H1 (cell line): ENCODE results near the gene KIF1B. TPM values are rescaled to one million over a fixed set of nuclear protein-coding genes. Genes with fewer than 3 reads are reported as not detected.

ENCODE experiments used
- CTCF ChIA-PET: fragments of 300-600 bp; sonication (Branson Sonifier 250); formaldehyde crosslinking; loops from one replicate; lab custom pipeline; 2021; ENCODE audit not compliant: partially characterized antibody; lab: Charles Lee
- POLR2A ChIA-PET: fragments of 300-600 bp; sonication (Branson Sonifier 250); formaldehyde crosslinking; loops from one replicate; lab custom pipeline; 2021; ENCODE audit warnings: inconsistent platforms; ENCODE audit not compliant: partially characterized antibody; lab: Charles Lee
- DNase-seq, 2 experiments: peaks; one replicate each; pipeline versions ENCODE4 v3.0.0 to v3.0.0-alpha.2; 2010 to 2022; ENCODE audit warnings: low spot score in 2 of 2, low read depth in 1 of 2, mixed read lengths in 1 of 2
- FAIRE-seq: peaks from 2 replicates; lab custom pipeline; 2011; peaks lifted over from hg19 to GRCh38; lab: Jason Lieb, UNC
- H2AFZ ChIP-seq: 2 replicates; pipeline ENCODE4 v1.8.1; 2012; ENCODE audit warnings: low read length, inconsistent platforms
- H2AK5ac ChIP-seq: 2 replicates; pipeline ENCODE4 v1.6.1; 2013; ENCODE audit warnings: low read depth, low read length
- H2BK120ac ChIP-seq: replicated peaks from 2 replicates; pipeline ENCODE3; 2013; ENCODE audit warnings: low read depth, low read length, inconsistent platforms
- H2BK12ac ChIP-seq: 2 replicates; pipeline ENCODE4 v1.6.1; 2013; ENCODE audit warnings: low read depth, low read length
- H2BK15ac ChIP-seq: 2 replicates; pipeline ENCODE4 v1.6.1; 2013; ENCODE audit warnings: low read length
- H2BK20ac ChIP-seq: 2 replicates; pipeline ENCODE4 v1.6.1; 2013; ENCODE audit warnings: low read length
- H2BK5ac ChIP-seq: 2 replicates; pipeline ENCODE4 v1.6.1; 2013; ENCODE audit warnings: low read depth, low read length
- H3K14ac ChIP-seq: 2 replicates; pipeline ENCODE4 v1.6.1; 2013; ENCODE audit warnings: inconsistent platforms; ENCODE audit not compliant: insufficient read length
- H3K18ac ChIP-seq: 2 replicates; pipeline ENCODE4 v1.6.1; 2013; ENCODE audit warnings: low read length; ENCODE audit errors: extremely low read depth
- H3K23ac ChIP-seq: 2 replicates; pipeline ENCODE4 v1.6.1; 2013; ENCODE audit warnings: inconsistent platforms; ENCODE audit not compliant: insufficient read length
- H3K23me2 ChIP-seq: 2 replicates; pipeline ENCODE4 v1.6.1; 2013; ENCODE audit warnings: low read depth, low read length
- H3K27ac ChIP-seq: 2 replicates; pipeline ENCODE4 v1.6.1; 2011; ENCODE audit warnings: low read depth, low read length, inconsistent platforms
- H3K27me3 ChIP-seq, 4 experiments: replicated peaks in 1 of 4; 1 replicate in 1 of 4; 2 replicates in 3 of 4; pipeline versions ENCODE4 v1.6.1 to v1.8.1; 2011 to 2013; ENCODE audit warnings: low read length in 3 of 4, mild to moderate bottlenecking in 3 of 4, inconsistent platforms in 2 of 4, mixed read lengths in 2 of 4, moderate library complexity in 1 of 4; ENCODE audit not compliant: control insufficient read depth in 3 of 4, insufficient read depth in 3 of 4; ENCODE audit errors: extremely low read depth in 1 of 4
- H3K36me3 ChIP-seq, 4 experiments: 2 replicates each; pipeline versions ENCODE4 v1.6.1 to v1.8.1; 2011 to 2013; ENCODE audit warnings: mild to moderate bottlenecking in 4 of 4, low read length in 3 of 4, moderate library complexity in 2 of 4, control low read depth in 1 of 4, inconsistent platforms in 1 of 4; ENCODE audit not compliant: insufficient read depth in 4 of 4, control insufficient read depth in 2 of 4
- H3K4ac ChIP-seq: replicated peaks from 2 replicates; pipeline ENCODE3; 2013; ENCODE audit warnings: low read length, low read depth, mixed read lengths, inconsistent platforms; ENCODE audit not compliant: insufficient read length
- H3K4me1 ChIP-seq, 4 experiments: replicated peaks in 1 of 4; 1 replicate in 1 of 4; 2 replicates in 3 of 4; pipeline versions ENCODE4 v1.6.1 to v1.8.1; 2011 to 2013; ENCODE audit warnings: low read length in 3 of 4, inconsistent platforms in 2 of 4, mixed read lengths in 1 of 4; ENCODE audit not compliant: insufficient read depth in 4 of 4, control insufficient read depth in 3 of 4
- H3K4me2 ChIP-seq, 2 experiments: 2 replicates each; pipeline versions ENCODE4 v1.6.1 to v1.8.1; 2011 to 2013; ENCODE audit warnings: low read depth in 2 of 2, low read length in 2 of 2, control low read depth in 1 of 2, inconsistent platforms in 1 of 2, mild to moderate bottlenecking in 1 of 2; ENCODE audit not compliant: insufficient read depth in 1 of 2
- H3K4me3 ChIP-seq, 4 experiments: fragments of 200-600, 300-600 bp in 1 of 4; sonication (generic), shearing (Covaris generic), sonication (Bioruptor Twin) in 1 of 4; 2 replicates each; pipeline versions ENCODE4 v1.5.1 to v1.8.1; 2011 to 2016; ENCODE audit warnings: low read length in 4 of 4, low read depth in 3 of 4, control low read depth in 2 of 4, inconsistent platforms in 2 of 4, mild to moderate bottlenecking in 2 of 4, mixed read lengths in 1 of 4, moderate library complexity in 1 of 4; ENCODE audit not compliant: insufficient read depth in 2 of 4; ENCODE audit errors: extremely low read depth in 1 of 4
- H3K56ac ChIP-seq: replicated peaks from 2 replicates; pipeline ENCODE3; 2013; ENCODE audit warnings: low read depth, mild to moderate bottlenecking, mixed read lengths, low read length, inconsistent platforms; ENCODE audit not compliant: insufficient read length
- H3K79me1 ChIP-seq: 2 replicates; pipeline ENCODE4 v1.6.1; 2013; ENCODE audit warnings: low read depth, low read length, control low read depth
- H3K79me2 ChIP-seq, 2 experiments: 2 replicates each; pipeline versions ENCODE4 v1.6.1 to v1.8.1; 2012 to 2013; ENCODE audit warnings: low read length in 2 of 2, mild to moderate bottlenecking in 2 of 2, inconsistent platforms in 1 of 2; ENCODE audit not compliant: insufficient read depth in 2 of 2, control insufficient read depth in 1 of 2
- H3K9ac ChIP-seq, 4 experiments: replicated peaks in 1 of 4; 1 replicate in 1 of 4; 2 replicates in 3 of 4; pipeline versions ENCODE4 v1.6.1 to v1.8.1; 2011 to 2013; ENCODE audit warnings: low read depth in 3 of 4, low read length in 3 of 4, control low read depth in 2 of 4, mild to moderate bottlenecking in 2 of 4, moderate library complexity in 2 of 4, inconsistent platforms in 1 of 4; ENCODE audit errors: extremely low read depth in 1 of 4
- H3K9me3 ChIP-seq, 2 experiments: 2 replicates each; pipeline versions ENCODE4 v1.6.1 to v1.8.1; 2012 to 2013; ENCODE audit warnings: mild to moderate bottlenecking in 2 of 2, moderate library complexity in 2 of 2, control low read depth in 1 of 2, inconsistent platforms in 1 of 2, low read depth in 1 of 2, low read length in 1 of 2, mixed read lengths in 1 of 2; ENCODE audit not compliant: insufficient read depth in 2 of 2
- H4K20me1 ChIP-seq, 2 experiments: replicated peaks in 1 of 2; 2 replicates each; pipeline versions ENCODE3 to v1.8.1; 2011 to 2013; ENCODE audit warnings: inconsistent platforms in 2 of 2, low read length in 2 of 2, mild to moderate bottlenecking in 1 of 2; ENCODE audit not compliant: insufficient read depth in 2 of 2, control insufficient read depth in 1 of 2
- H4K5ac ChIP-seq: 2 replicates; pipeline ENCODE4 v1.6.1; 2013; ENCODE audit warnings: low read length, low read depth, mixed read lengths, inconsistent platforms; ENCODE audit not compliant: insufficient read length
- H4K8ac ChIP-seq: 2 replicates; pipeline ENCODE4 v1.8.0; 2013; ENCODE audit warnings: mild to moderate bottlenecking, moderate library complexity, low read length, inconsistent platforms; ENCODE audit not compliant: insufficient read depth; ENCODE audit errors: extremely low read depth
- H4K91ac ChIP-seq: replicated peaks from 2 replicates; pipeline ENCODE3; 2013; ENCODE audit warnings: low read length, mixed read lengths, inconsistent platforms; ENCODE audit not compliant: insufficient read length
- CHD2 ChIP-seq: IDR thresholded peaks from 2 replicates; pipeline ENCODE4 v1.6.1; 2012; ENCODE audit warnings: low read length, improper control_type of control experiment
- EZH2 ChIP-seq: fragments of 200-600 bp; sonication (generic); IDR thresholded peaks from 2 replicates; pipeline ENCODE4 v1.7.1; 2012; ENCODE audit warnings: low read depth, mild to moderate bottlenecking, moderate library complexity, low read length, inconsistent platforms; ENCODE audit not compliant: severe bottlenecking
- NRF1 ChIP-seq: IDR thresholded peaks from 2 replicates; pipeline ENCODE4 v1.6.1; 2011; ENCODE audit warnings: mild to moderate bottlenecking, low read depth, low read length, improper control_type of control experiment
- RAD21 ChIP-seq, 2 experiments: IDR thresholded peaks in 1 of 2; conservative IDR thresholded peaks in 1 of 2; 2 replicates each; pipeline ENCODE4 v1.6.1; 2011; ENCODE audit warnings: low read depth in 2 of 2, low read length in 2 of 2, improper control_type of control experiment in 1 of 2, inconsistent platforms in 1 of 2, mild to moderate bottlenecking in 1 of 2, moderate library complexity in 1 of 2
- TCF12 ChIP-seq: IDR thresholded peaks from 2 replicates; pipeline ENCODE4 v1.6.1; 2011; ENCODE audit warnings: low read depth, mild to moderate bottlenecking, low read length
- WGBS, 2 experiments: shearing (Covaris generic) in 1 of 2; methylation state at CpG; one replicate each; pipeline versions ENCODE4 v1.1.6 to v1.1.7; 2013 to 2015; ENCODE audit warnings: low lambda C conversion rate in 2 of 2, mixed read lengths in 2 of 2, inconsistent platforms in 1 of 2, low coverage in 1 of 2, missing lambda C conversion rate in 1 of 2; ENCODE audit not compliant: insufficient replicate concordance in 2 of 2, insufficient coverage in 1 of 2, insufficient read length in 1 of 2; ENCODE audit errors: extremely low coverage in 1 of 2, missing lambda C conversion rate in 1 of 2; 5-methylcytosine and 5-hydroxymethylcytosine counted together
- polyA plus RNA-seq, 7 experiments: library from polyadenylated mRNA; depleted of rRNA in 3 of 7; stranded (reverse) in 5 of 7; unstranded in 2 of 7; fragments of >200 nt in 5 of 7; fragments of 200-250 nt in 2 of 7; gene quantifications; 1 replicate in 5 of 7; 2 replicates in 1 of 7; 4 replicates in 1 of 7; pipeline versions ENCODE4 v1.2.1 to v1.2.3, GENCODE V29; 2011 to 2013; ENCODE audit warnings: missing spikeins in 2 of 7, mixed read lengths in 2 of 7
- total RNA-seq: library from RNA; stranded (reverse); fragmentation: NEBNext Ultra II Directional; extraction: Animal tissue kit (Norgen Biotek cat#: 25700); gene quantifications from 2 replicates; pipeline ENCODE4 v1.2.1, GENCODE V29; 2021

Gene KIF1B
- total and polyA plus RNA-seq, 2 of the 8 experiments (the other 6 are each of a cell fraction or from before 2014, with no cell fraction given), result 39.1 to 74.2 TPM

DNA sequence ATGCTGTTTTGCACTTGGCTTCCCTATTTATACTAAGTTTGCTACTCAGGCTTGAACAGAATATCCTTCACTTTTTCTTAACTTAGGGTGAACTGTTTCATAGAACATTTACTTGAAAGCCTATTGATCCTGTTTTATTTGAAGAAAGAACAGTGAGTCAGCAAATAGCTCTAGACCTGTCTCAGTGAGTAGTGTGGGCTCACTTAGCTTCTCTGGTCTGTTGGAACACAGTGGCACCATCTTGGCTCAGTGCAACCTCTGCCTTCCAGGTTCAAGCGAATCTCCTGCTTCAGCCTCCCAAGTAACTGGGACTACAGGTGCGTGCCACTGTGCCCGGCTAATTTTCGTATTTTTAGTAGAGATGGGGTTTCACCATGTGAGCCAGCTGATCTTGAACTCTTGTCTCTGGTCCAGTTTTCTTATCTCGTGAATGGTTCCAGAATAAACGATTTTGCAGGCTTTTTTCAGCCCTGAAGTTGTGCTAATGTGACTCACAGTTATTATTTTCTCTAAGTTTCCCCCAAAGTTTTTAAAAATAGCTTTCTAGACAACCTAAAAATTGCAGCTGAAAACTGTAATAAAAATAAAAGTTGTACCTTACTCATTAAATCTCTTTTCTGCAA is 76.8 kb downstream of the KIF1B start:
- Histone ChIP-seq H3K79me1 (no peaks in the 10 kb centered on the region; the same call in 1 of the 2 replicates), H3K56ac (no peak overlapping the region), H3K23ac (no peak overlapping the region), H2AK5ac (no peak overlapping the region), H4K91ac (no peak overlapping the region), H3K4me3 (no peak overlapping the region)
- no peak for TF ChIP-seq RAD21 (IDR thresholded peaks at IDR 0.05 in 1 of 2, conservative IDR thresholded peaks at IDR 0.05 in 1 of 2; ENCODE audit: low read depth in 2 of 2, low read length in 2 of 2)
- TF ChIP-seq NRF1, result no peak
- TF ChIP-seq CHD2, result no peak
- TF ChIP-seq TCF12, result no peak
- no peak for TF ChIP-seq EZH2
- TF ChIP-seq, all 59 proteins: peak for 0
- no peak overlapping the region for H3K9ac ChIP-seq
- no peaks in the 10 kb centered on the region for H3K4me1 ChIP-seq
- FAIRE-seq, result no peak
- no peak overlapping the region for H2BK20ac ChIP-seq
- H3K9me3 ChIP-seq, result no peaks in the 10 kb centered on the region
- H2BK120ac ChIP-seq, result no peak overlapping the region
- no peak overlapping the region for H4K8ac ChIP-seq
- no peak overlapping the region for H3K18ac ChIP-seq
- no peak overlapping the region for H3K4me2 ChIP-seq
- H3K79me2 ChIP-seq, result no peaks in the 10 kb centered on the region; a peak in 1 of 4 replicates
- 93% methylated on average over 6 of the region's 6 CpGs; no CpG with 5 or more reads in 1 of the 2 experiments for WGBS, 2 experiments
- no peaks in the 10 kb centered on the region for H4K20me1 ChIP-seq
- ChIA-PET POLR2A (interaction anchor here (0.6 to 1.0 kb wide), 2 partner anchors 31 to 1586 kb away, joined by 3 read pairs; no protein-coding TSS in a partner anchor), CTCF (no interaction called here)
- no peak overlapping the region for H2BK5ac ChIP-seq
- no peak for DNase-seq
- no peaks in the 10 kb centered on the region for H3K27me3 ChIP-seq
- peaks cover 7 to 44% (median 18%) of the 10 kb centered on the region in 4 experiments for H3K36me3 ChIP-seq
- no peaks in the 10 kb centered on the region for H3K23me2 ChIP-seq
- no peak overlapping the region for H2AFZ ChIP-seq
- no peak overlapping the region for H3K27ac ChIP-seq
- no peak overlapping the region for H3K14ac ChIP-seq
- H2BK15ac ChIP-seq, result no peak overlapping the region
- H3K4ac ChIP-seq, result no peak overlapping the region
- no peak overlapping the region for H4K5ac ChIP-seq
- H2BK12ac ChIP-seq, result no peak overlapping the region
